ENCODE results near the gene HDAC10.
A peak's percentile ranks its signal among the peaks of the same experiment; 100 is the strongest.

HDAC10 gene

DNA sequence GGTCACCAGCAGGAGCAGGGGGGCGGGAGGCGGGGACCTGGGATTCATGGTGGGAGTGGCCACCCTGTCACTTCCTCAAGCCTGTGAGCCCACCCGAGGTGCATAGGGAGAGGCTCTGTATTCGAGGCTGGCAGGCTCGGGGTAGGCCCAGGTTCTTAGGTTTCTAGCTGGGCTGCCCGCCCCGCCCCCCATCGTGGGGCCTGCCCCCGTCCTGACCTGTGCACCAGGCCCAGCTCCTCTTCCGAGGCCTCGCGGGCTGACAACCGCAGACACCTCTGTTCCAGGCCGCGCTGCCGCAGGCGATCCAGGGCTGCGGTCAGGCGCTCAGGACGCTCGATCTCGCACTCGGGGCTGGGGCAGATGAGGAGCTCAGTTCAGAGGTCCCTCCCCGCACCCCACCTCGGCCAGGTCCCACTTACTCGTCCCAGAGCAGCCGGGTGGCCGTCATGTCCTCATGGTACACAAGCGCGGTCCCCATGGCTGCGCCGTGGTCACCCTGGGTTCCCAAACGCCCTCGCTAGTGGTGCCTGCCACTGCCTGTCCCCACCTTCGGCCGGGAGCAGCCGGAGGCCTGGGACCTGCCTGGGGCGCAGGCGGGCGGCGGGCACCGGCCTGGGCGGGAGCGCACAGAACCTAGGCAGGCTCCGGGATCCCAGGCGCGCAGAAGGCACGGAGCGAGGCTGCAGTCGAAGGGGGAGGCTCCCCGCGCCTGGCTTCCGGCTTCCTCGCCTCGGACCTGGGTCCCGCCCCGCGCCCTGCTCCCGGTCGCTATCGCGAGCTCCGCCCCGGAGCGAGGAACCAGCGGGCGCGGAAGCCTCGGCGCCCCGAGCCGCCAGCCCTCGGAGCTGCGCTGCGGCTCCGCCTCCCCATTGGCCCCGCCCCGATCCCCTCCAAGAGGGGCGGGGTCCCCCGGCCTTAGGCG is at the start of gene HDAC10:
Gene HDAC10 (minus strand): TSS at position 711 of the 922 bp plus-strand sequence. CDS start 233 bp downstream, at position 478.
- DNase-seq (ENCODE audit: low read depth, low spot score) = peak; percentile 94

DNA sequence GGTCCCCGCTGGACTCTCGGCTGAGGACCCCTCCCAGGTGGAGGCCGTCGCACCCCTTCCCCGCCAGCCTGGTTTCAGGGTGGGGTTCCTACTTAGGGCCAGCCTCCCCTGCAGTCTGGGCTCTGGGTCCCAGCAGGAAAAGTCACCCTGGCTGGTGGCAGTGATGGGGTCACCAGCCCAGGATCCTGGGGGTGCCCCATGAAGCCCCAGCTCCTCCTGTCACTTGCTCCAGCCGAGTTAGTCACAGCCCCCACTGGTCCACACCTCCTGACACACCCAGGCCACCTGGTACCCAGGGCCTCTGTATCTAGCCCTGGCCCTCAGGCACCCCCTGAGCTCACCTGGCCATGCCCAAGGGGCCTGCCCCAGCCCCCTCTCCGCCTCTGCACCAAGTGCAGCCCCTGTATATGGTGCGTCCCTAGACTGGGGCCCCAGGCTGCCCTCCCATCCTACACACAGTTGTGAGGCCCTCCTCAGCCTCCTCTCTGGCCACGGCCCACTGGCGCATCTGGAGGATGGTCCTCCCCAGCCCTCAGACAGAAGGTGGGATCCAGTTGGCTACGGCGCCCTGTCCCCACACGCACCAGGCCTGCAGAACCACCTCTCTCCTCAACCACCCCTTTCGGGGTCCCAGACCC is 49.7 kb upstream of the HDAC10 start:
- no peak for DNase-seq (ENCODE audit: low read depth, low spot score)

DNA sequence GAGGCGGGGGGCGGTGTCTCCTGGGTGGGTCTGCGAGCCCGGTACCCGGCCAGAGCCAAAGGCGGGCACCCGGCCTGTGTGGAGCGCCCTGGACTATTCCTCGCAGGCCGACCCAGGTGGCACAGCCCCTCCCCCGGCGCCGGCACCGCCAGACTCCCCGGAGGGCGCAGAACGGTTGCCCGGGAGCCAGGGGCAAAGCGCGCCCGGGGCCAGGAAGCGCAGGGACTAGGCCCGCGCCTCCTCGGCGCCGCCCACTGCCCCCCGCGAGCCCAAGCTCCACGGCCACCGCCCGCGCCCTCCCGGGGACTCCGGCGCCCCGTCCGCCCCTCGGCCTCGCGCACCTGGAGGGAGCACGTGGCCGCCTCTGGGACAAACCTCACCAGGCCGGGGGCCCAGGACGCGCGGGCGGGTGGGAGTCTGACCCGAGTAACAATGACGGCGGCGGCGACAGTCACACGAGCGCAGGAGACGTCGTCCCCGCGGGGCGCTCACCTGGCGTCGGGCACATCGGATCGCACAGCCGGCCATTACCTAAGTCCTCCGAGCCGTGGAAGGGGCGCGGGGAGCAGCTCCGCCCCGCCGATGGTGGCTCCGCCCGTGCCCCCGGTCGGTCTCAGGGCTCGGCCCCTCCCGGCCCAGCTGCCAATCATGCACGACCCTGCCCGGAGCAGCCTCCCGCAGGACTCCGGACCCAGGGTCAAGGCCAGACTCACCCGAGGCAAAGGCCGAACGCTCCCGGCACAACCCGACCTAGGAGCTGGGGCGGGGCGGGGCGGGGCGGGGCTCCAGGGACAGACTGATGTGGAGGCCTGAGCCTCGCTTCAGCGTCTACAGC is 48.9 kb upstream of the HDAC10 start:
- no peak for DNase-seq (ENCODE audit: low read depth, low spot score)

GRCh38 chr22:50298937-50299784 is 48.1 kb upstream of the HDAC10 start:
- peak; percentile 56 for DNase-seq (ENCODE audit: low read depth, low spot score)

GRCh38 chr22:50298266-50298637 is 47.2 kb upstream of the HDAC10 start:
- DNase-seq (ENCODE audit: low read depth, low spot score) = no peak

GRCh38 chr22:50297510-50298265 is 46.6 kb upstream of the HDAC10 start:
- no peak for DNase-seq (ENCODE audit: low read depth, low spot score)

DNA sequence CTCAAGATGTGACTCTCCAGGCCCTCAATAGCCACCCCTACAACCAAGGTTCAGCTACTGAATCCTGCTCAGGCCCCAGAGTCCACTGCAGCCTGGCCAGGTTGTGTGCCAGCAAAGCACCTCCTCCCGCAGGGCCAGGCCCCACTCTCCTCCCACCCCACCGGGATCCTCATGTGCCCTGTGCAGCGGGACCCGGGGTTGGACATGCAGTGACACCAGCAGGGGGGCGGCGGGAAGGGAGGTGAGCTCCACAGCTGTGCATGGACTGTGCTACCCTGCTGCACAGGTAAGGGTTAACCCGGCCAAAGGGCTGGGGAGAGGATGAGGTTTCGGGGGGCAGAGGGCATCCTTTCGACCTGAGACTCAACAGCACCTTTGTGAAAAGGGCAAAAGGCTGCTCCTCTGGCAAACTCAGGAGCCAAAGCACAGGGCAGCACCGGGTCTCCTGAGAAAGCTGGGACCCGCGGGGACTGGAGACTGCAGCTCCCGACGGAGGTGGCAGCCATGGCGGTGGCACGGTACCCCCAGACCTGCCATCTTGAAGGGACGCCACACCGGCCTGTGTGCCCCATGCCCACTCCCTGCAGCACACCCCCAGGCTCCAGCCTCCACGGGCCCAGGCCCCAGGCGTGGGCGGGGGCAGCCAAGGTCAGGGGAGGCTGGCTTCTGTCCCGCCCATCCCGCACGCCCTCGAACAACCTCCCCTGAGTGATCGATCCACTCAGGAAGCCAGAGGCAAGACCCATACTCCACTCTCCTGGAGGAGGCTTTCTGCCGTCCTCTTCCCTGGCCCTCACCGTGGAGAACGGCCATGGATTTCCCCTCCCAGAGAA is 45.8 kb upstream of the HDAC10 start:
- DNase-seq (ENCODE audit: low read depth, low spot score) = no peak

- DNase-seq (ENCODE audit: low read depth, low spot score) = peak; percentile 28
These were observed 43.2 kb upstream of the HDAC10 start for GRCh38 chr22:50294319-50294656.

DNA sequence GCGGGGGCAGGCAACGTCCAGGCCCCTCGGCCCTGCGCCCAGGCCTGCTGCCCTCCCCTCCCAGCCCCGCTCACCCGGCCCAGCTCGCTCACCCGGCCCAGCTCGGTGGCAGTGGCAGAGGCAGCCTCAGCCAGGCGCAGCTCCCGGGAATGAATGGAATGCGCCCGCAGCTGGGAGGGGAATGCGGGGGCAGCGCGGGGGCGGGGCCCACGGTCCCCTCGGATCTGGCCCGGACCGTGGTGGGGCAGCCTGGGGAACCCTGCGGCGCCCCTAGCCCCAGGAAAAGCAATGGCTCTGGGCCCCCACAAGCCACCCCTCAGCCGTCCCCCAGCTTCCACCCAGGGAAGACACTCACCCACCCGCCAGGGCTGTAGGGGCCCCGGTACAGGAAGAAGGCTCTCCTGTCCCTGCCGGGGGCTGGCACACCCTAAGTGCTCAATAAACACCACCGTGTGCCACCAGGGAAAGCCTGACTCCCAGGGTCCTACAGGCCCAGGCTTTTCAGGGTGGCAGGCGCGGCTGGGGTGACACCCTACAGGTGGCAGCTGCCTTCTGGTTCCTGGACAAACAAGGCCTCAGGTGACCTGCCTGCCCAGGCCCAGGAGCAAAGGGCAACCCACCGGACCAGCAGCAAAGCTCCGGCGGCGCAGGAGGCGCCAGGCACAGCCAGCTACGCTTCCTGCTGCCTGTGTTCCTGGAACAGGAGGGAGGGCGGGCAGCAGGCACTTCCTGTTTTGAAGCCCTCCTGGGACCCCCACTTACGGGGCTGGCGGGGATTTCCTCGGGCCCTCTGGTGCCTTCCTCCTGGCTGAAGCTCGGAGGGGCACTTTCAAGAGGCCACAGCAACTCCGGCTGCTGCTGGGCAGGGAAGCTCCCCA is 42.6 kb upstream of the HDAC10 start:
- peak; percentile 96 for DNase-seq (ENCODE audit: low read depth, low spot score)

GRCh38 chr22:50292643-50293440 is 41.8 kb upstream of the HDAC10 start:
- peak; percentile 30 for DNase-seq (ENCODE audit: low read depth, low spot score)

- DNase-seq (ENCODE audit: low read depth, low spot score) = no peak
These were observed 39.0 kb upstream of the HDAC10 start for GRCh38 chr22:50289942-50290630.

- no peak for DNase-seq (ENCODE audit: low read depth, low spot score)
These were observed 38.3 kb upstream of the HDAC10 start for GRCh38 chr22:50289151-50289941.

DNA sequence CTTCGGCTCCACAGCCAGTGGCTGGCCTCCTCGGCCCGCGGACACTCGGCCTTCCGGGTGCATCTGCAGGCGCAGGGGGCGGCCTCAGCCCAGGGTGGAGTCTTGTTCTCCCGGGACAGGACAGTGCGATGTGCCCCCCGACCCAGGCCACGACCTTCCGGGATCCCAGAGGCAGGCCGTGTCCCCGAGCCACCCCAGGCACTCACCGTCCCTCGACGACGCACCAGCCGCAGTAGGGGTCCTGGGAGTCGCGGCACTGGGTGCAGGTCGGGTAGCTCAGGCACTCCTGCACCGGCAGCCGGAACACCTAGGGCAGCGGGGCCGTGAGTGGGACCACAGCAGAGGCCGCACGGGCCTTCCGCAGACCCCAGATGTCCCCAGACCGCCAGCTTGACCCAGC is 36.7 kb upstream of the HDAC10 start:
- DNase-seq (ENCODE audit: low read depth, low spot score) = no peak

DNA sequence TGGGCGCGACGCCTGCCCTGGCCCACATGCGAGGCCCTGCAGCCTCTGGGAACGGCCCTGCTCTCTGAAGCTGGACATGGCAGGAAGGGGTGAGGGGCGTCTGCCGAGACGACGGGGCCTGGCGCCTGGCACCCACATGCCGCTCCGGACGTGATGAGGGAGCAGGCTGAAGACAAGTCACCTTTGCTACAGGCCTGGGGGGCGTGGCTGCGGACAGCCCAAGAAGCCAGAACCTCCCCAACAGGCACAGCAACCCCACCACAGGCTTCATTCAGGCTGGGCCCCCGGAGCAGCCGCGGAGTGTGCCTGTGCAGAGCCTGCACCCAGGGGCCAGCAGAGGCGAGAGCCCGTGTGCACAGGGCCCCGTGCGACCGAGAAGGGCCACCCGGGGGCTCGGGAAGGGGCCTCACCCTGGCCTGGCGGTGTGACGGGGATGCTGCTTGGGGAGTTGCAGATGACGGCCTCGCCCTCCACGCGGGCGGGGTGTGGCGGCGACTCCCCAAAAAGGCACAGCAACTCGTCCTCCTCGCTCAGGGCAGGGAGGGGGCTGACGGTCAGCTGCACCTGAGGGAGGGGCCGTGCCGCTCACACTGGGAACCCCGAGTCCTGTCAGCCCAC is 35.7 kb upstream of the HDAC10 start:
- no peak for DNase-seq (ENCODE audit: low read depth, low spot score)

DNA sequence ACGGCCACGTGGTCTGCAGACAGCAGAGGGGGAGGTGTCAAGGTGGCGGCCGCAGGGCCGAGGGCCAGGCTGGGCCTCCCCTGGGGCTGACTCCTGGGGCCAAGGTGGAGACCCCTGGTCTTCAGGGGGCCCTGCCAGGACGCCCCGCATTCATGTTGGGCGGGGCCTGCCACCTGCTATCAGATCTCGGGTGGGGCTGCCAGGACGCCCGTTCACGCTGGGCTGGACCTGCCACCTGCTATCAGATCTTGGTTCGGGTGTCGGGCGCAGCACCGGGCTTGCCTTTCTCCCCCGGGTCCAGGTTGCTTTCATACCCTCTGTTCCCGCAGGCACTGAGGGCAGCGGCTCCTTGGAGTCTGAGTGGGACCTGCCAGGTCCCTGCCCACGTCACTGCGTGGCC is 35.2 kb upstream of the HDAC10 start:
- no peak for DNase-seq (ENCODE audit: low read depth, low spot score)
